Ascending aorta (tissue), 2 donors: Measurements from ENCODE around the gene APPL2. TPM values are rescaled to one million over a fixed set of nuclear protein-coding genes. Genes with fewer than 3 reads are reported as not detected.

ENCODE experiments used
- DNase-seq, 2 donors: peaks; one replicate each; pipeline ENCODE4 v3.0.0-alpha.2; 2019; ENCODE audit warnings: low spot score in 2 of 2
- H3K27ac ChIP-seq, 2 donors: fragments of 200-600 bp; sonication (generic); one replicate each; pipeline ENCODE4 v1.5.1; 2016 to 2017; ENCODE audit warnings: mild to moderate bottlenecking in 1 of 2
- H3K27me3 ChIP-seq: fragments of 200-600 bp; sonication (generic); one replicate; pipeline ENCODE4 v1.5.1; 2017
- H3K36me3 ChIP-seq, 2 donors: fragments of 200-600 bp; sonication (generic); one replicate each; pipeline ENCODE4 v1.5.1; 2016
- H3K4me1 ChIP-seq, 2 donors: fragments of 200-600 bp; sonication (generic); one replicate each; pipeline ENCODE4 v1.5.1; 2016 to 2017; ENCODE audit warnings: mild to moderate bottlenecking in 1 of 2
- H3K4me3 ChIP-seq, 2 donors: fragments of 200-600 bp; sonication (generic); one replicate each; pipeline ENCODE4 v1.5.1; 2016 to 2017; ENCODE audit warnings: mild to moderate bottlenecking in 1 of 2
- H3K9me3 ChIP-seq, 2 donors: fragments of 200-600 bp; sonication (generic); one replicate each; pipeline ENCODE4 v1.5.1; 2016
- CTCF ChIP-seq, 3 experiments: fragments of 200-600 bp in 2 of 3; fragments of 450-650 bp in 1 of 3; sonication (generic) in 2 of 3; IDR thresholded peaks; one replicate each; pipeline ENCODE4 v1.5.1; 2016 to 2019; ENCODE audit warnings: antibody characterized with exemption in 3 of 3, mild to moderate bottlenecking in 1 of 3, moderate library complexity in 1 of 3
- intact Hi-C: fragments of 100-400 bp; cut with DNase I; formaldehyde crosslinking; loops from one replicate; pipeline ENCODE4 v1.15.1; 2023
- total RNA-seq: library from RNA; depleted of rRNA; stranded (reverse); fragments of >200 nt; gene quantifications from one replicate; pipeline ENCODE4 v1.1.0, GENCODE V29; 2016

The APPL2 gene
- total RNA-seq, 1 donor from 2014 or later, result 4.6 TPM

DNA sequence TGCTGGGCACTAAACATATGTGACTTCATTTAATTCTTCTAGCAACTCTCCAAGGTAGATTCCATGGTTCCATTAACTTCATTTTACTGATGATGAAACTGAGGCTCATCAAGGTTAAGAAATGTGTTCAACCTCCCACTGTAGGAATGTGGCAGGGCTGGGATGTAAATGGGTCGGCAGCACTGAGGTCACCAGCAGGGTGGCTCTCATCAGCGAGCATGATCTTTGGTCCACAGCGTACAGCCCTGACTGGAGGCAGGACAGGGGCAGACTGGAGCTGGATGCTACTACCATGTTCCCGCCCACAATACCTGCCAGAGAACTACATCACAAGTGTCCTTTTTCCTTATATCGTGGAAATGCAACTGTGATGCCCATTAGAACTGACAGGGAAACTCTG, 4.6 kb downstream of the APPL2 start:
- no peak for DNase-seq
- peaks cover 15 to 33% of the 10 kb centered on the region in 2 donors for H3K4me1 ChIP-seq
- intact Hi-C loops, result no loop called here

GRCh38 chr12:105229371-105229770, 6.6 kb downstream of the APPL2 start:
- TF ChIP-seq CTCF (IDR thresholded peaks at IDR 0.05), result no peak
- no peak overlapping the region for H3K4me3 ChIP-seq
- peaks cover 14 to 46% of the 10 kb centered on the region in 2 donors for H3K4me1 ChIP-seq
- peaks cover 3 to 19% of the 10 kb centered on the region in 2 donors for H3K36me3 ChIP-seq
- no peak for DNase-seq
- intact Hi-C loops, result no loop called here
- no peaks in the 10 kb centered on the region for H3K9me3 ChIP-seq
- peak overlapping the region; percentile 29 to 31 for H3K27ac ChIP-seq
- H3K27me3 ChIP-seq, result no peaks in the 10 kb centered on the region

More for the DNA sequence above, 4.6 kb downstream of the APPL2 start:
- Histone ChIP-seq H3K36me3 (peaks cover 3 to 19% of the 10 kb centered on the region in 2 donors), H3K27me3 (no peaks in the 10 kb centered on the region), H3K27ac (no peak overlapping the region), H3K4me3 (no peak overlapping the region), H3K9me3 (no peaks in the 10 kb centered on the region)
- no peak for TF ChIP-seq CTCF (IDR thresholded peaks at IDR 0.05)

- Histone ChIP-seq H3K4me1 (peaks cover 11 to 42% of the 10 kb centered on the region in 2 donors), H3K27ac (peak overlapping the region; percentile 29 to 31), H3K9me3 (no peaks in the 10 kb centered on the region), H3K36me3 (peaks cover 3 to 19% of the 10 kb centered on the region in 2 donors), H3K27me3 (no peaks in the 10 kb centered on the region), H3K4me3 (no peak overlapping the region)
- no peak for TF ChIP-seq CTCF (IDR thresholded peaks at IDR 0.05)
- intact Hi-C loops, result no loop called here
- no peak for DNase-seq
Measured at GRCh38 chr12:105228966-105229365, 7.0 kb downstream of the APPL2 start.

DNA sequence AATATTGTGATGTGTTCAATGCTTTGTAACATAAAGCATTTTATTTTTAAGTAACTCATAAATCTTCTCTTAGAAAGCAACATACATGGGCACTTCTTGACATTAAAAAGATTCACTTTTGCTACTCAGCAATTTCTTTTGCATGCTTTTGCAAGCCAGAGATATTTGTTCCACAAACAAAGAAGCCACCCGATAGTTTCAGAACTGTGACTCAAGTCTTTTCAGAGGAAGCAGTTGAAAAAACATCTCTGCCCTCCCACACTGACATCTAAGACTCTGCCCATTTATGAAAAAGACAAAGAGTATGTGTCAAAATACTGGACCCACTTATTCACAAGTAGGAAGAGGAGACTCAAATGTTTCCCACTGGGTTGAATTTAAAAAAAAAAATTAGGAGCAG, 7.5 kb downstream of the APPL2 start:
- Histone ChIP-seq H3K4me1 (peaks cover 11 to 40% of the 10 kb centered on the region in 2 donors), H3K9me3 (no peaks in the 10 kb centered on the region), H3K27ac (peak overlapping the region in 1 of 2 donors; percentile 31), H3K4me3 (no peak overlapping the region), H3K27me3 (no peaks in the 10 kb centered on the region), H3K36me3 (peaks cover 3 to 19% of the 10 kb centered on the region in 2 donors)
- DNase-seq, result no peak
- no peak for TF ChIP-seq CTCF (IDR thresholded peaks at IDR 0.05)
- intact Hi-C loops, result no loop called here

DNA sequence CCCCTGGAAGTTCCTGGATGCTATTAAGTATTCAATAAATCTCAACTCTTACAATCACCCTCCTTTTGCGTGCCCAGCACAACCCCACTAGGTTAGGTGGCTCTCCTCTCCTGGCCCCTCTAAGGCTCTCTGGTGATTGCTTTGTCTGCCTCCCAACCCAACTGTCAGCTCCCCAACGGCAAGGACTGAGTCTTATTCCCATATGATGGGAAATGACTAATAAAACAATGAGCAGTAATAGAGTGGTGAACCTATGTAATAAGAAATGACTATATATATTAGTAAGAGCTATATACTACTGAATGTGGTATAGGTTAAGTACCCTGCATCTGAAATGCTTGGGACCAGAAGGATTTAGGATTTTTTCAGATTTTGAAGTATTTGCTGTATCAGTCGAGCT, 8.1 kb downstream of the APPL2 start:
- Histone ChIP-seq H3K9me3 (no peaks in the 10 kb centered on the region), H3K36me3 (peaks cover 3 to 19% of the 10 kb centered on the region in 2 donors), H3K27ac (peak overlapping the region in 1 of 2 donors; percentile 69), H3K27me3 (no peaks in the 10 kb centered on the region), H3K4me1 (peaks cover 4 to 33% of the 10 kb centered on the region in 2 donors), H3K4me3 (no peak overlapping the region)
- TF ChIP-seq CTCF (IDR thresholded peaks at IDR 0.05), result no peak
- intact Hi-C loops, result no loop called here
- no peak for DNase-seq

DNA sequence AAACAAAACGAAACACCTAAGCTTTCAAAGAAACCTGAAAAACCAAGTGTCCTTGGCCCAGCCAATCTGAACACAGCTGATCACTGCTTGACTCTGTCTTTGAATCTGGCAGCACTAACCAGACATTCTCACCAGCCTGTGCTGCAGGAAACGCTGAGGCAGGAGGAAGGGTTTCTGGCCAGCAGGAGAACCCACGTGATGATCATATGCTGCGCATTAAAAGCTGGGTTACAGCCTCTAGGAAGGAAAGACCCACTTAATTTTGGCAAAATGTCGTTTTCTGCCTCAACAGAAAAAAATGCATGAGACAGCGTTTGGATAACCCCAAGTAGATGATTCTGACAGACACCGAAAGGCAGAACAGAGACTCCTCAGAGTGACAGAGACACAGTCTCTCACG, 9.8 kb downstream of the APPL2 start:
- peak; percentile 60 to 82 for DNase-seq
- H3K27me3 ChIP-seq, result no peaks in the 10 kb centered on the region
- peak overlapping the region; percentile 42 to 69 for H3K27ac ChIP-seq
- peak overlapping the region in 1 of 2 donors; percentile 45 for H3K4me3 ChIP-seq
- H3K4me1 ChIP-seq, result peaks cover 4 to 21% of the 10 kb centered on the region in 2 donors
- TF ChIP-seq CTCF (IDR thresholded peaks at IDR 0.05), result no peak
- peaks cover 12 to 29% of the 10 kb centered on the region in 2 donors for H3K36me3 ChIP-seq
- H3K9me3 ChIP-seq, result no peaks in the 10 kb centered on the region
- intact Hi-C loops, result no loop called here
